Activated naive CD4-positive, alpha-beta T cell treated with anti-CD3 and anti-CD28 coated beads for 36 hours (primary cell): ENCODE results near the gene MIA2. TPM values are rescaled to one million over a fixed set of nuclear protein-coding genes. Genes with fewer than 3 reads are reported as not detected.

ENCODE experiments used
- CTCF ChIA-PET: fragments of 350-600 bp; sonication (Branson Sonifier 250); formaldehyde crosslinking; loops from one replicate; lab custom pipeline; 2021; ENCODE audit warnings: antibody characterized with exemption; lab: Charles Lee
- DNase-seq: peaks from one replicate; pipeline ENCODE4 v3.0.0-alpha.2; 2020
- H3K27ac Mint-ChIP-seq: one replicate; pipeline ENCODE4 v1.8.0; 2021; ENCODE audit warnings: mild to moderate bottlenecking, mixed read lengths
- H3K27me3 Mint-ChIP-seq: one replicate; pipeline ENCODE4 v1.8.0; 2021; ENCODE audit warnings: low read depth, mixed read lengths
- H3K36me3 Mint-ChIP-seq: one replicate; pipeline ENCODE4 v1.8.0; 2021; ENCODE audit warnings: low read depth, mixed read lengths
- H3K4me1 Mint-ChIP-seq: one replicate; pipeline ENCODE4 v1.8.0; 2021; ENCODE audit warnings: low read depth, mixed read lengths
- H3K4me3 Mint-ChIP-seq: one replicate; pipeline ENCODE4 v1.8.0; 2021; ENCODE audit warnings: mild to moderate bottlenecking, moderate library complexity, mixed read lengths
- H3K9me3 Mint-ChIP-seq: one replicate; pipeline ENCODE4 v1.8.0; 2021; ENCODE audit warnings: mixed read lengths
- intact Hi-C: fragments of 100-400 bp; cut with micrococcal nuclease; formaldehyde crosslinking; loops from one replicate; pipeline ENCODE4 v1.15.1; 2023
- total RNA-seq, 2 experiments: library from RNA; stranded (reverse); gene quantifications; one replicate each; pipeline ENCODE4 v1.2.3, GENCODE V29; 2021

Gene MIA2
- total RNA-seq, 2 experiments from 2014 or later: 19.9 to 20.9 TPM

DNA sequence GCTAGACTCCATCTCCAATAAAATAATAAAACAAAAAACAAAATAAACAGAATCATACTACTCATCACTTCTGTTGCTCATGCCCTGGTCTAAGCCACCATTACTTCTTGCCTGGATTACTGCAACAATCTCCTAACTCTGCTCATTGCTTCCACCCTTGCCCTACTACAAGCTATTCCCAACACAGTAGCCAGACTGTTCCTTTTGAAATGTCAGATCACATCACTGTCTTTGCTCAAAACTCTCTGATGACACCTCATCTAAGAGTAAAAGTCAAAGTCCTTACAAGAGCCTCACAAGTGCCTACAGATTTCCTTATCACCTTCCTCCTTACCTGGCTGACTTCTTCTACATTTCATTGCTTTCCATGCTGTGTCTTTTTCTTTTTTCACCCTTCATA, 188.5 kb downstream of the MIA2 start:
- no peak for DNase-seq
- intact Hi-C loops: loop anchor here (5.0 kb wide), 1 partner anchor 85 kb away; no protein-coding TSS in a partner anchor
- Mint-ChIP-seq H3K4me1 (peaks cover 48% of the 10 kb centered on the region), H3K36me3 (peaks cover 21% of the 10 kb centered on the region), H3K27ac (no peak overlapping the region), H3K9me3 (peaks cover under 1% of the 10 kb centered on the region), H3K4me3 (no peak overlapping the region), H3K27me3 (no peaks in the 10 kb centered on the region)
- CTCF ChIA-PET: interaction anchor here (0.7 to 1.4 kb wide), 3 partner anchors 9 to 295 kb away, joined by 3 to 4 read pairs (median 3); partner anchors contain the start of gene FBXO33

- no peaks in the 10 kb centered on the region for H3K27me3 Mint-ChIP-seq
- no peak overlapping the region for H3K4me3 Mint-ChIP-seq
- H3K27ac Mint-ChIP-seq: no peak overlapping the region
- peaks cover 19% of the 10 kb centered on the region for H3K36me3 Mint-ChIP-seq
- no peak for DNase-seq
- CTCF ChIA-PET: interaction anchor here (0.8 to 1.5 kb wide), 4 partner anchors 10 to 215 kb away, joined by 3 to 4 read pairs (median 3); no protein-coding TSS in a partner anchor
- H3K4me1 Mint-ChIP-seq: peaks cover 56% of the 10 kb centered on the region
- intact Hi-C loops: loop anchor here (5.0 kb wide), 1 partner anchor 86 kb away; no protein-coding TSS in a partner anchor
- no peaks in the 10 kb centered on the region for H3K9me3 Mint-ChIP-seq
Observed at GRCh38 chr14:39423793-39424192, 190.1 kb downstream of the MIA2 start.

GRCh38 chr14:39425947-39426346, 192.2 kb downstream of the MIA2 start:
- peaks cover 7% of the 10 kb centered on the region for H3K36me3 Mint-ChIP-seq
- DNase-seq: no peak
- no peaks in the 10 kb centered on the region for H3K27me3 Mint-ChIP-seq
- intact Hi-C loops: loop anchor here (1.0 kb wide), 3 partner anchors 195 to 411 kb away; no protein-coding TSS in a partner anchor
- H3K4me1 Mint-ChIP-seq: peaks cover 68% of the 10 kb centered on the region
- no peaks in the 10 kb centered on the region for H3K9me3 Mint-ChIP-seq
- CTCF ChIA-PET: interaction anchor here (0.5 to 4.3 kb wide), 22 partner anchors 12 to 410 kb away, joined by 3 to 33 read pairs (median 4); partner anchors contain the start of genes GEMIN2 and SEC23A
- H3K27ac Mint-ChIP-seq: no peak overlapping the region
- H3K4me3 Mint-ChIP-seq: peak overlapping the region; percentile 45

DNA sequence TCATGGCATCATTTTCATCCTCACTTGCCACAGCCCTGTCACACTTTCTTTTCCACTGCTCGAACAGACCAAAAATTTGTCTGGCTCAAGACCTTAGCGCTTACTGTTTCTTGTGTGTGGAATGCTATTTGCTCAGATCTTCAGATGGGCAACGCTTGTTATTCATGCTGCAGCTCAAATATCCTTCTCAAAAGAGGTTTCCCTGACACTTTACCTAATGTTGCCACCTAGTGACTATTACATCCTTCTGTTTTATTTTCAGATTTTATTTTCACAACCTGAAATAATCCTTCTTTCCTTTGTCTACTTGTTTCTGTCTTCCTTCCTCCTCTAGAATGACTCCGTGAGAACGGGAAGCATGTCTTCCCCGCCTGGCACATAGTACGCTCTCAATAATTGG, 192.9 kb downstream of the MIA2 start:
- H3K4me3 Mint-ChIP-seq: peak overlapping the region; percentile 45

GRCh38 chr14:39428118-39428517, 194.4 kb downstream of the MIA2 start:
- Mint-ChIP-seq H3K27me3 (no peaks in the 10 kb centered on the region), H3K27ac (no peak overlapping the region), H3K4me1 (peaks cover 55% of the 10 kb centered on the region), H3K9me3 (no peaks in the 10 kb centered on the region), H3K36me3 (peaks cover 6% of the 10 kb centered on the region), H3K4me3 (no peak overlapping the region)
- CTCF ChIA-PET: interaction anchor here (0.7 to 4.3 kb wide), 5 partner anchors 17 to 331 kb away, joined by 3 to 33 read pairs (median 3); no protein-coding TSS in a partner anchor
- intact Hi-C loops: no loop called here
- no peak for DNase-seq

More for the DNA sequence above, 192.9 kb downstream of the MIA2 start:
- peaks cover 63% of the 10 kb centered on the region for H3K4me1 Mint-ChIP-seq
- CTCF ChIA-PET: interaction anchor here (0.5 to 4.3 kb wide), 27 partner anchors 10 to 325 kb away, joined by 3 to 33 read pairs (median 3); partner anchors contain the start of genes GEMIN2 and SEC23A
- peaks cover 6% of the 10 kb centered on the region for H3K36me3 Mint-ChIP-seq
- no peak overlapping the region for H3K27ac Mint-ChIP-seq
- H3K27me3 Mint-ChIP-seq: no peaks in the 10 kb centered on the region
- intact Hi-C loops: loop anchor here (1.0 kb wide), 3 partner anchors 195 to 411 kb away; no protein-coding TSS in a partner anchor
- no peaks in the 10 kb centered on the region for H3K9me3 Mint-ChIP-seq
- no peak for DNase-seq

DNA sequence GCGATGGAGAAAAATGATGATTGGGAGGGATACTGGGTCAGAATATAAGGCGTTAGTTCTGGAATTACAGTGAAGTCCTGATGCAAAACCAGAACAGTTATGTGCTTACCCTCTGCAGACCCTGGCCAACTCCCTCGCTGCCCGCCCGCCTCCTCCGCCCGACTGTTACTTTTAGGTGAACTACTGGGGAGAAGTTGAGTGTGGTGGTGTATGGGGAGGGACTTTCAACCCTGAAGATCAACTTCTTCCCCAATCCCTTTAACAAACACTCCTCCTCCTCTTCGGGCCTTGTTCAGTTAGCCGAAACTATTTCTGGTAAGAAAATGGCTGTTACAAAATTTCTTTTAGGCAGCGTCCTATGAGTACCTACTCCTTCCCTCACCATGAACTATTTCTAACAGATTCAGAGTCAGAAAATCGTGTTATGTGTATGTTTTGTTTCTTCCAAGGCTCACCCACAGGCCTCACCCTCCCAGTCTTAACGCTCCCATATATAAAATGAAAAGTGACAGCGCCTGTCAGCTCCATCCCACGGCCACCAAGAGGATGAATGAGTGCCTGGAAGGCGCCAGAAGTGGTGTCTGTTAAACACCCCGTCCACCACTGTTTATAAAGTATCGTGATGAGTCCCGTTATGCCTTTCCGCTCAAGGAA, 197.2 kb downstream of the MIA2 start:
- peaks cover 6% of the 10 kb centered on the region for H3K36me3 Mint-ChIP-seq
- H3K27ac Mint-ChIP-seq: peak overlapping the region; percentile 90
- H3K4me3 Mint-ChIP-seq: peak overlapping the region; percentile 100
- CTCF ChIA-PET: interaction anchor here (0.7 to 2.0 kb wide), 5 partner anchors 9 to 261 kb away, joined by 3 to 11 read pairs (median 3); partner anchors contain the start of gene TRAPPC6B
- peak; percentile 56 for DNase-seq
- H3K4me1 Mint-ChIP-seq: peaks cover 47% of the 10 kb centered on the region
- H3K27me3 Mint-ChIP-seq: no peaks in the 10 kb centered on the region
- intact Hi-C loops: loop anchor here (1.0 kb wide), 1 partner anchor 161 kb away; no protein-coding TSS in a partner anchor
- H3K9me3 Mint-ChIP-seq: no peaks in the 10 kb centered on the region

GRCh38 chr14:39431416-39432178, 197.9 kb downstream of the MIA2 start:
- Mint-ChIP-seq H3K9me3 (no peaks in the 10 kb centered on the region), H3K4me3 (peak overlapping the region; percentile 100), H3K27ac (peak overlapping the region; percentile 100), H3K27me3 (no peaks in the 10 kb centered on the region), H3K4me1 (peaks cover 41% of the 10 kb centered on the region), H3K36me3 (peaks cover 6% of the 10 kb centered on the region)
- CTCF ChIA-PET: interaction anchor here (0.7 to 2.0 kb wide), 5 partner anchors 10 to 262 kb away, joined by 3 to 11 read pairs (median 4); partner anchors contain the start of gene TRAPPC6B
- intact Hi-C loops: loop anchor here (1.0 to 2.0 kb wide), 12 partner anchors 15 to 1366 kb away; partner anchors contain the start of genes GEMIN2, PNN, SEC23A and TRAPPC6B
- DNase-seq: peak; percentile 61

DNA sequence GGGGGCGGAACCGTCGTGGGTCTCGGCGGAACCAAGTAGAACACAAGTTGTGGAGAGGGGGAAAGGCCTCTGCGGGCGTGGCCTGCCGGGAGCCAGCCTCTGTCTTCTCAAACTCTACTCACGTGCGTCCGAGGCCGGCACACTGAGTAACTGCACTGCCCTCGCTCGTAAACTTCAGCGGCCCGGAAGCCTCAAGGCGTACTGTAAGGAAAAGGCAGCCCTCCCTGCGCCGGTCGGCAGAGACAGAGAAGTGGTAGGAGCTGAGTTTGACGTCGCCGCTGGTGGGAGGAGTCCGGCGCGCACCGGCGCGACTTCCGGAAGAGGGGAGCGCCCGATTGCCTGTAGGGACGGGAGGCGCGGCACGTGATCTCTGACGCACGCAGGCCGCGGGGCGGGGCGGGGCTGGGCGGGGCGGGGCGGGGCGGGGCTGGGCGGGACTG, 198.5 kb downstream of the MIA2 start, which contains the start of gene FBXO33:
Gene FBXO33 (minus strand): TSS at position 255 of the 440 bp plus-strand sequence. CDS start 271 bp downstream, outside the sequence.
- peak; percentile 96 for DNase-seq
- Mint-ChIP-seq H3K36me3 (peaks cover 6% of the 10 kb centered on the region), H3K27ac (peak within 1 kb of the TSS; percentile 100), H3K4me1 (peaks cover 35% of the 10 kb centered on the region), H3K9me3 (no peaks in the 10 kb centered on the region), H3K4me3 (peak within 1 kb of the TSS; percentile 100), H3K27me3 (no peaks in the 10 kb centered on the region)
- intact Hi-C loops: loop anchor here (1.0 to 2.0 kb wide), 12 partner anchors 14 to 1367 kb away; partner anchors contain the start of genes GEMIN2, PNN, SEC23A and TRAPPC6B
- CTCF ChIA-PET: interaction anchor here (0.8 to 2.0 kb wide), 4 partner anchors 10 to 250 kb away, joined by 3 to 11 read pairs (median 4); no protein-coding TSS in a partner anchor

GRCh38 chr14:39432619-39433451, 199.1 kb downstream of the MIA2 start:
- intact Hi-C loops: loop anchor here (1.0 to 2.0 kb wide), 12 partner anchors 13 to 1368 kb away; partner anchors contain the start of genes GEMIN2, PNN, SEC23A and TRAPPC6B
- Mint-ChIP-seq H3K4me1 (peaks cover 35% of the 10 kb centered on the region), H3K27ac (peak overlapping the region; percentile 95), H3K9me3 (no peaks in the 10 kb centered on the region), H3K27me3 (no peaks in the 10 kb centered on the region), H3K4me3 (peak overlapping the region; percentile 100), H3K36me3 (peaks cover 6% of the 10 kb centered on the region)
- DNase-seq: peak; percentile 79
- CTCF ChIA-PET: interaction anchor here (0.6 to 2.0 kb wide), 3 partner anchors 11 to 201 kb away, joined by 4 to 11 read pairs (median 4); no protein-coding TSS in a partner anchor

GRCh38 chr14:39433452-39433813, 199.7 kb downstream of the MIA2 start:
- intact Hi-C loops: loop anchor here (2.0 kb wide), 1 partner anchor 35 kb away; no protein-coding TSS in a partner anchor
- no peak for DNase-seq
- CTCF ChIA-PET: interaction anchor here (0.6 to 1.1 kb wide), 3 partner anchors 15 to 175 kb away, joined by 3 to 4 read pairs (median 3); no protein-coding TSS in a partner anchor

More at GRCh38 chr14:39433452-39433813, 199.7 kb downstream of the MIA2 start:
- Mint-ChIP-seq H3K4me1 (peaks cover 30% of the 10 kb centered on the region), H3K4me3 (peak overlapping the region; percentile 100), H3K27me3 (no peaks in the 10 kb centered on the region), H3K9me3 (no peaks in the 10 kb centered on the region), H3K36me3 (peaks cover 6% of the 10 kb centered on the region), H3K27ac (peak overlapping the region; percentile 95)
